ENCODE measurements around the gene CHPF2. TPM values are rescaled to one million over a fixed set of nuclear protein-coding genes. Genes with fewer than 3 reads are reported as not detected.

The CHPF2 gene
- total and polyA plus RNA-seq, 2 experiments from 2014 or later, result 4.8 to 26.1 TPM

GRCh38 chr7:151250181-151251132 lies 18.2 kb downstream of the CHPF2 start:
- Histone ChIP-seq H3K27ac (ENCODE audit: low read depth) (no peak overlapping the region), H3K4me2 (peak overlapping the region; percentile 90), H3K4me3 (peak overlapping the region; percentile 94), H2AFZ (no peak overlapping the region), H3K4me1 (ENCODE audit: insufficient read depth) (peaks cover 38% of the 10 kb centered on the region), H3K36me3 (ENCODE audit: insufficient read depth) (no peaks in the 10 kb centered on the region), H3K27me3 (ENCODE audit: insufficient read depth) (peaks cover 83% of the 10 kb centered on the region), H3F3A (replicated peaks; ENCODE audit: low read depth) (peaks cover 10% of the 10 kb centered on the region), H3K79me2 (replicated peaks; ENCODE audit: insufficient read depth) (no peaks in the 10 kb centered on the region), H4K20me1 (replicated peaks; ENCODE audit: insufficient read depth) (no peaks in the 10 kb centered on the region), H3K9me2 (ENCODE audit: insufficient read depth) (no peaks in the 10 kb centered on the region)
- TF ChIP-seq EZH2phosphoT487 (IDR thresholded peaks at IDR 0.05; ENCODE audit: unreplicated experiment) (no peak), JUNB (IDR thresholded peaks at IDR 0.05; ENCODE audit: unreplicated experiment) (no peak), ZNF331 (CRISPR knock-in tag; IDR thresholded peaks at IDR 0.05; ENCODE audit: low read depth) (no peak), EZH2 (IDR thresholded peaks at IDR 0.05; ENCODE audit: low read depth, unreplicated experiment) (no peak), STAT1 (IDR thresholded peaks at IDR 0.05; ENCODE audit: unreplicated experiment) (no peak), NANOG (IDR thresholded peaks at IDR 0.05; ENCODE audit: borderline replicate concordance) (no peak), POLR2AphosphoS5 (IDR thresholded peaks at IDR 0.05; ENCODE audit: low read depth) (no peak), ZNF462 (CRISPR knock-in tag; IDR thresholded peaks at IDR 0.05) (no peak), CREB1 (CRISPR knock-in tag; IDR thresholded peaks at IDR 0.05; ENCODE audit: low read depth) (no peak), REST (IDR thresholded peaks at IDR 0.05; ENCODE audit: unreplicated experiment) (no peak), ZNF114 (CRISPR knock-in tag; IDR thresholded peaks at IDR 0.05) (no peak), ETS1 (IDR thresholded peaks at IDR 0.05) (no peak)
- H3K27ac Mint-ChIP-seq, result no peak overlapping the region
- no peaks in the 10 kb centered on the region; the same call in 2 of the 3 replicates for H3K9me3 Mint-ChIP-seq
- no peaks in the 10 kb centered on the region; the same call in 2 of the 3 replicates for H3K36me3 Mint-ChIP-seq (ENCODE audit: low read depth)
- ATAC-seq, result no peak
- H3K4me1 Mint-ChIP-seq, result peaks cover 61% of the 10 kb centered on the region
- peaks cover 81% of the 10 kb centered on the region for H3K27me3 Mint-ChIP-seq (ENCODE audit: insufficient read depth, low read depth, poor library complexity)
- DNase-seq (ENCODE audit: low spot score), result no peak
- peak overlapping the region; percentile 69 for H3K4me3 Mint-ChIP-seq

Measured in GM23338 (cell line).